Osteocyte (in vitro differentiated cells): ENCODE data around the gene MVD. TPM values are rescaled to one million over a fixed set of nuclear protein-coding genes. Genes with fewer than 3 reads are reported as not detected.

Source experiments
- DNase-seq: peaks from one replicate; pipeline ENCODE4 v3.0.0; 2021; ENCODE audit warnings: mixed read lengths; ENCODE audit not compliant: unreplicated experiment; ENCODE audit errors: extremely low spot score
- H3K27ac Mint-ChIP-seq: one replicate; pipeline ENCODE4 v1.8.0; 2021; ENCODE audit warnings: mild to moderate bottlenecking, mixed read lengths; ENCODE audit not compliant: unreplicated experiment
- H3K27me3 Mint-ChIP-seq: one replicate; pipeline ENCODE4 v1.8.0; 2021; ENCODE audit warnings: mixed read lengths; ENCODE audit not compliant: unreplicated experiment
- H3K36me3 Mint-ChIP-seq: one replicate; pipeline ENCODE4 v1.8.0; 2021; ENCODE audit warnings: mixed read lengths; ENCODE audit not compliant: unreplicated experiment
- H3K4me1 Mint-ChIP-seq: one replicate; pipeline ENCODE4 v1.8.0; 2021; ENCODE audit warnings: mixed read lengths; ENCODE audit not compliant: unreplicated experiment
- H3K4me3 Mint-ChIP-seq: one replicate; pipeline ENCODE4 v1.8.0; 2021; ENCODE audit warnings: mild to moderate bottlenecking, moderate library complexity, mixed read lengths; ENCODE audit not compliant: unreplicated experiment
- H3K9me3 Mint-ChIP-seq: one replicate; pipeline ENCODE4 v1.8.0; 2021; ENCODE audit warnings: mixed read lengths; ENCODE audit not compliant: unreplicated experiment
- CTCF ChIP-seq: fragments of 200-600 bp; sonication (generic); IDR thresholded peaks from 2 replicates; pipeline ENCODE4 v1.5.0; 2021; ENCODE audit warnings: antibody characterized with exemption, mild to moderate bottlenecking, moderate library complexity
- total RNA-seq: library from RNA; stranded (reverse); gene quantifications from 2 replicates; pipeline ENCODE4 v1.2.1, GENCODE V29; 2021

The MVD gene
- total RNA-seq, 1 donor from 2014 or later = 32.8 TPM

DNA sequence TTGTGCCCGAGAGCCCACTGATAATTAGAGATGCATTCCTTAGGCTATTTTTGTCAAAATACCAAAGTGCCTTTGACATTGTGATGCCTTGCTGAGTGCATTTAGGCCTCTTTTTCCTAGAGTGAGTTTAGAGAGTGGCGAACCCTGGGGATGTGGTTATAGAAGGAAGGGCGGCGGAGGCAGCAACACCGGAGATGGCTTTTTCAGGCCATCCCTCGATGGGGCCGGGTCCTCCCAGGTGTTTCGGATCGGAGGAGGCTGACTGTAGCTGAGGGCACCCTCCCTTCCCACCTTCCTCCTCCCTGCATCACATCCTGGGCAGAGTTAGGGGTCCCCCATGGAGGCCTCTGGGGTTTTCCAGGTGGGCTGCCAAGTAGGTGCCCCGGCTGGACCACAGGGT, 30.0 kb upstream of the MVD start:
- DNase-seq = no peak
- no peak for TF ChIP-seq CTCF
- H3K36me3 Mint-ChIP-seq = peaks cover 4% of the 10 kb centered on the region
- peaks cover 20% of the 10 kb centered on the region for H3K27me3 Mint-ChIP-seq
- H3K4me3 Mint-ChIP-seq = no peak overlapping the region
- no peaks in the 10 kb centered on the region for H3K4me1 Mint-ChIP-seq
- H3K9me3 Mint-ChIP-seq = no peaks in the 10 kb centered on the region
- no peak overlapping the region for H3K27ac Mint-ChIP-seq

DNA sequence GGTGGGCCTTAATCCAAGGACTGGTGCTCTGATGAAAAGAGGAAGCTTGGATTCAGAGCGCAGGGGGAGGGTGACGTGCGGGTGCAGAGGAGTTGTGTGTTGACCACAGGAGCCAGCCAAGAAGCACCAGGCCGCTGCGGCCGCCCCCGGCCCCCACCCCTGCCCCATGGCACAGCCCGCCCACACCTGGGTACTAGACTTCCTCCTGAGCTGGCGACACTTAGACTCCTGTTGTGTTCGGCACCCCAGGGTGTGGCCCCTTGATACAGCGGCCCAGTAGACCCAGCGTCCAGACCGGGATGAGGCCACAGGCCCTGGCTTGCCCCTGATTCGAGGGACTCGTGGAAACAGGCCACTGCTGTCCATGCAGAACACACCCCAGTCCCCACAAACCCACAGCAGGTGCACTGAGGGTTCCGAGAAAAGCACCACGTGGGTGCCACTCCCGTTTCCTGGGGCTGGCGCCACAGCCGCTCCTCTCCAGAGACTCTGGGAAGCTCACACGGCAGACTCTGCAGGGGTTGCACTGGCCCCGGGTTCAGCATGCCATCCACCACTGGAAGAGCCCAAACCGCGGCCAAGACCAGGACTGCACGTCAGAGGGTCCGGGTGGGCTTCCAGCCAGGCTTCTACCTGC, 29.2 kb upstream of the MVD start:
- H3K9me3 Mint-ChIP-seq = no peaks in the 10 kb centered on the region
- no peak for DNase-seq
- no peak overlapping the region for H3K27ac Mint-ChIP-seq
- no peak for TF ChIP-seq CTCF
- H3K27me3 Mint-ChIP-seq = peaks cover 22% of the 10 kb centered on the region
- no peaks in the 10 kb centered on the region for H3K4me1 Mint-ChIP-seq
- no peak overlapping the region for H3K4me3 Mint-ChIP-seq
- H3K36me3 Mint-ChIP-seq = no peaks in the 10 kb centered on the region

DNA sequence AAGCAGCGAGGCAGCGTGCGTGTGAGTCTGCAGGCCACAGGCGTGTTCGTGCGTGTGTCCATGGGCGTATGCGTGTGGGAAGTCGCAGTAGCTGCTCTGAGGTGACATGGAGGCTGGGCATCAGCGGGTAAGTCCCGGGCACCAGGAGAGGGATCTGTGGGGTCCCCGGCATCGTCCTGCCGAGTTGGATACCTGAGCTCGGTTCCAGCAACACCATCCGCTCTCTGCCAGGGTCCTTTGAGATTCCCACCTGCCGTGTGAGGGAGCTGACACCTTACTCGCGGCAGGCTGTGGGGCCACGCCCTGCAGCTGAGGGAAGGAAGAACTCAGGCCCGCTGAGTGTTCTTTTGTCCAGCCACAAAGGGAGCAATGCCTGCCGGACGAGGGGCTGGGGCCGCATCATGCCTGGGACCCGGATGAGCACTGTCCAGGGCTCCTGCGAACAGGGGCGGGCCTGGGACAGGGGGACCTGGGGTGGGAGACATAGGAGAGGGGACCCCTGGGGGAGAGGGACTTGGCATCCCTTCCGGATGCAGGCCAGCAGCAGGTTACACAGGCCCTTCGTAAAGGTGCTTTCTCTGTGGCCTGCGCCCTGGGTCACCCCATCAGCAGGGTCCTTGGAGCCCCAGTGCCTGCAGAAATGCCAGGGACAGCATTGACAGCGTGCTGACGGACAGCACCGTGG, 28.4 kb upstream of the MVD start:
- Mint-ChIP-seq H3K36me3 (no peaks in the 10 kb centered on the region), H3K4me1 (no peaks in the 10 kb centered on the region), H3K9me3 (no peaks in the 10 kb centered on the region), H3K4me3 (no peak overlapping the region), H3K27me3 (peaks cover 24% of the 10 kb centered on the region), H3K27ac (no peak overlapping the region)
- TF ChIP-seq CTCF = no peak
- no peak for DNase-seq

DNA sequence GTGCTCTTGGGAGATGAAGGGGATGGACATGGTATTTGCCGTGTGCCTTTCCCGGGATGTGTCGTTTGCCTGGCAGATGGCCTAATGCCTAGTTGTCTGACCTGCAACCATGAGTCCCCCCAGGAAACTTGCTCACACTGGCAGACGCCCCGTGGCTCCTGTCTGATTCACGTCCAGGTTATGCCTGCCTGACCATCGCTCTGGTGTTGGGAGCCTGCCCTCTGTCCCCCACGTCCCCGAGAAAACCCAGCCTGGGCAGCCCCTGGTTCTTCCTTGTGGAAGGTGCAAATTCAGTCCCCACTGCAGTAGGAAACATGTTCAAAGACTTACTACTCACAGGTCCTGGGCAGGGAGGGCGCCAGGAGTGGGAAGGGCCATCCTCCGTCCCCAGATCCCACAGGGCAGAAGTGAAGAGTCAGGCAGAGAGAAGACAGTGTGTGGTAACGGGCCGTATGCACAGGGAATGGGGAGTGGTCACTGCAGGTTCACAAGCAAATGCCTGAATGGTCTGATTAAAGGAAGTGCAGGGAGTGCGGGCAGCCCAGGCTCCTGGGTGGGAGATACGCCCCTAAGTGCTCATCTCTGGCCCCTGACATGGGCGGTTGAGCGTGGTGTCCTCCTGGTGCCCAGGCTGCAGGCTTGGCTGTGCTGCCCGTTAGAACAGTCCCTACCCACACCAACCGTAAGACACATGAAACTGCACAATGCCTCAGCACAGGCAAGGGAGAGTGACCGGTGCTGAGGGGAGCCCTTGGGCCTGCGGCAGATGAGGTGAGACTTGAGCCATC, 27.6 kb upstream of the MVD start:
- no peak for TF ChIP-seq CTCF
- DNase-seq = no peak
- Mint-ChIP-seq H3K27me3 (peaks cover 24% of the 10 kb centered on the region), H3K4me1 (no peaks in the 10 kb centered on the region), H3K27ac (no peak overlapping the region), H3K9me3 (no peaks in the 10 kb centered on the region), H3K36me3 (no peaks in the 10 kb centered on the region), H3K4me3 (no peak overlapping the region)
